H9 (cell line): Measurements from ENCODE around the gene ANKRD16. TPM values are rescaled to one million over a fixed set of nuclear protein-coding genes. Genes with fewer than 3 reads are reported as not detected.

Source experiments
- DNase-seq: peaks from one replicate; pipeline ENCODE4 v3.0.0-alpha.2; 2017
- H2AFZ ChIP-seq: one replicate; pipeline ENCODE4 v1.6.1; 2013; ENCODE audit warnings: mild to moderate bottlenecking, low read length, control low read depth, moderate library complexity
- H2AK5ac ChIP-seq: 2 replicates; pipeline ENCODE4 v1.6.1; 2013; ENCODE audit warnings: low read length, control low read depth, mixed read lengths; ENCODE audit not compliant: insufficient read length
- H2BK120ac ChIP-seq: one replicate; pipeline ENCODE4 v1.6.1; 2013; ENCODE audit warnings: low read depth, mild to moderate bottlenecking, low read length, control low read depth, inconsistent platforms; ENCODE audit not compliant: poor library complexity, severe bottlenecking
- H2BK12ac ChIP-seq: 2 replicates; pipeline ENCODE4 v1.6.1; 2013; ENCODE audit warnings: low read length, control low read depth, mixed read lengths, low read depth; ENCODE audit not compliant: insufficient read length
- H2BK15ac ChIP-seq: 2 replicates; pipeline ENCODE4 v1.6.1; 2013; ENCODE audit warnings: low read depth, low read length, control low read depth
- H2BK20ac ChIP-seq: one replicate; pipeline ENCODE4 v1.6.1; 2013; ENCODE audit warnings: low read depth, mild to moderate bottlenecking, low read length, control low read depth, inconsistent platforms; ENCODE audit not compliant: poor library complexity, severe bottlenecking
- H2BK5ac ChIP-seq: 2 replicates; pipeline ENCODE4 v1.6.1; 2013; ENCODE audit warnings: low read length, control low read depth, mixed read lengths; ENCODE audit not compliant: insufficient read length
- H3K14ac ChIP-seq: 2 replicates; pipeline ENCODE4 v1.6.1; 2013; ENCODE audit warnings: low read length, control low read depth; ENCODE audit not compliant: insufficient read depth
- H3K18ac ChIP-seq: 2 replicates; pipeline ENCODE4 v1.6.1; 2013; ENCODE audit warnings: low read depth, mild to moderate bottlenecking, mixed read lengths, low read length, control low read depth; ENCODE audit not compliant: insufficient read length
- H3K23ac ChIP-seq: 2 replicates; pipeline ENCODE4 v1.6.1; 2013; ENCODE audit warnings: low read length, control low read depth, mixed read lengths, low read depth; ENCODE audit not compliant: insufficient read length
- H3K23me2 ChIP-seq: 2 replicates; pipeline ENCODE4 v1.6.1; 2013; ENCODE audit warnings: low read depth, mild to moderate bottlenecking, mixed read lengths, low read length, control low read depth; ENCODE audit not compliant: insufficient read length, poor library complexity, severe bottlenecking
- H3K27ac ChIP-seq: 2 replicates; pipeline ENCODE4 v1.5.1; 2013; ENCODE audit warnings: low read length, control low read depth, mixed read lengths, low read depth; ENCODE audit not compliant: insufficient read length
- H3K27me3 ChIP-seq: 2 replicates; pipeline ENCODE4 v1.6.1; 2013; ENCODE audit warnings: low read length, control low read depth, inconsistent platforms; ENCODE audit not compliant: insufficient read depth
- H3K4ac ChIP-seq: 2 replicates; pipeline ENCODE4 v1.6.1; 2013; ENCODE audit warnings: low read depth, mild to moderate bottlenecking, control low read depth, inconsistent platforms, low read length, moderate library complexity
- H3K4me1 ChIP-seq: 2 replicates; pipeline ENCODE4 v1.6.1; 2013; ENCODE audit warnings: low read length, control low read depth, inconsistent platforms; ENCODE audit not compliant: insufficient read depth
- H3K4me2 ChIP-seq: 2 replicates; pipeline ENCODE4 v1.6.1; 2013; ENCODE audit warnings: low read length, control low read depth, mixed read lengths; ENCODE audit not compliant: insufficient read length, insufficient read depth
- H3K56ac ChIP-seq: 2 replicates; pipeline ENCODE4 v1.6.1; 2013; ENCODE audit warnings: low read depth, mild to moderate bottlenecking, mixed read lengths, low read length, control low read depth; ENCODE audit not compliant: insufficient read length
- H3K79me1 ChIP-seq: 2 replicates; pipeline ENCODE4 v1.6.1; 2013; ENCODE audit warnings: low read depth, mild to moderate bottlenecking, moderate library complexity, low read length, control low read depth, inconsistent platforms; ENCODE audit not compliant: insufficient read depth, poor library complexity, severe bottlenecking
- H3K79me2 ChIP-seq: 2 replicates; pipeline ENCODE4 v1.6.1; 2013; ENCODE audit warnings: low read length, control low read depth, inconsistent platforms; ENCODE audit not compliant: insufficient read depth
- H3K9ac ChIP-seq: 2 replicates; pipeline ENCODE4 v1.6.1; 2013; ENCODE audit warnings: low read length, control low read depth, mixed read lengths; ENCODE audit not compliant: insufficient read length; ENCODE audit errors: extremely low read depth
- H3K9me3 ChIP-seq: one replicate; pipeline ENCODE4 v1.6.1; 2013; ENCODE audit warnings: low read depth, low read length, inconsistent platforms; ENCODE audit not compliant: control insufficient read depth
- H3T11ph ChIP-seq: one replicate; pipeline ENCODE4 v1.6.1; 2013; ENCODE audit warnings: mild to moderate bottlenecking, low read length, control low read depth, inconsistent platforms
- H4K20me1 ChIP-seq: one replicate; pipeline ENCODE4 v1.6.1; 2013; ENCODE audit not compliant: control insufficient read depth, insufficient read length, insufficient read depth
- H4K5ac ChIP-seq: 2 replicates; pipeline ENCODE4 v1.6.1; 2013; ENCODE audit warnings: low read depth, mild to moderate bottlenecking, mixed read lengths, low read length, control low read depth; ENCODE audit not compliant: insufficient read length
- H4K8ac ChIP-seq: replicated peaks from 2 replicates; pipeline ENCODE4 v1.6.1; 2013; ENCODE audit warnings: low read length, control low read depth, mixed read lengths, low read depth; ENCODE audit not compliant: insufficient read length
- H4K91ac ChIP-seq: 2 replicates; pipeline ENCODE4 v1.6.1; 2013; ENCODE audit warnings: low read depth, mild to moderate bottlenecking, moderate library complexity, mixed read lengths, low read length, control low read depth; ENCODE audit not compliant: insufficient read length
- H3K27ac Mint-ChIP-seq, 3 experiments: 2 replicates in 2 of 3; 3 replicates in 1 of 3; pipeline ENCODE4 v1.8.0; 2020 to 2021; ENCODE audit warnings: mixed read lengths in 3 of 3, mild to moderate bottlenecking in 1 of 3, moderate library complexity in 1 of 3
- H3K27me3 Mint-ChIP-seq: 2 replicates; pipeline ENCODE4 v1.8.0; 2021; ENCODE audit warnings: low read depth, mild to moderate bottlenecking, moderate library complexity, mixed read lengths
- H3K36me3 Mint-ChIP-seq, 3 experiments: 2 replicates in 2 of 3; 3 replicates in 1 of 3; pipeline ENCODE4 v1.8.0; 2020 to 2021; ENCODE audit warnings: low read depth in 3 of 3, mixed read lengths in 3 of 3; ENCODE audit not compliant: insufficient read depth in 1 of 3
- H3K4me1 Mint-ChIP-seq, 2 experiments: 2 replicates each; pipeline ENCODE4 v1.8.0; 2020; ENCODE audit warnings: mixed read lengths in 2 of 2
- H3K4me3 Mint-ChIP-seq, 2 experiments: 2 replicates in 1 of 2; 3 replicates in 1 of 2; pipeline ENCODE4 v1.8.0; 2020 to 2021; ENCODE audit warnings: mild to moderate bottlenecking in 2 of 2, mixed read lengths in 2 of 2, moderate library complexity in 1 of 2
- H3K9me3 Mint-ChIP-seq, 2 experiments: 2 replicates in 1 of 2; 3 replicates in 1 of 2; pipeline ENCODE4 v1.8.0; 2020; ENCODE audit warnings: mild to moderate bottlenecking in 2 of 2, mixed read lengths in 2 of 2, moderate library complexity in 1 of 2
- CTCF ChIP-seq: fragments of 200-600 bp; sonication (generic); conservative IDR thresholded peaks from 3 replicates; pipeline ENCODE4 v1.8.0; 2021; ENCODE audit warnings: antibody characterized with exemption, mild to moderate bottlenecking
- WGBS: extraction: QIAGEN DNeasy Blood & Tissue Kit; methylation state at CpG from one replicate; pipeline ENCODE4 v1.1.7; 2013; ENCODE audit warnings: missing lambda C conversion rate, low lambda C conversion rate, mixed read lengths; ENCODE audit not compliant: insufficient read length; ENCODE audit errors: extremely low coverage; 5-methylcytosine and 5-hydroxymethylcytosine counted together
- total RNA-seq: library from RNA; stranded (reverse); gene quantifications from 2 replicates; pipeline ENCODE4 v1.2.1, GENCODE V29; 2021

Gene ANKRD16
- total RNA-seq, 1 experiment from 2014 or later: 11.4 TPM

DNA sequence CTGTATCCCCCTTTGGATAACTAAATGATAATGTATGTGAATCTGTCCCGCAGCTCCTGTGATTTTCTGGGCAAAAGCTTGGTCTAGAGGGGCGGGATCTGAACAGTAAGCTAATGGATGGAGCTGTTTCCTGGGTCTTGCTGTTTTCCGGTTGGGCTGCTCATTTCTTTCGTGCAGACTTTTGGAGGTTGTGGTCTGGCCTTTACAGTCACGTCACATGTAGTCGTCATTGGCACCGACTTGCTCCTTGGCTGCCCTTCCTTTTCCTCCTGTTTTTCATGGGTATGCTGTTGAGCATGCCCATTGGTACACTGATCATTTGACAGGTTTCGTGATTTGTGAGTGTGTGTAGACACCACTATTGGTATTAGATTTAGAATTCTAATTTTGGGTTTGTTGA is 2.3 kb upstream of the ANKRD16 start:
- no peak overlapping the region for H3K56ac ChIP-seq
- no peak for DNase-seq
- Mint-ChIP-seq H3K4me3 (peak overlapping the region; percentile 54 to 87; a peak in 4 of 5 replicates), H3K9me3 (no peaks in the 10 kb centered on the region), H3K27me3 (no peaks in the 10 kb centered on the region), H3K4me1 (peaks cover 33 to 43% of the 10 kb centered on the region in 2 experiments), H3K27ac (peak overlapping the region in 1 of 3 experiments; percentile 67; a peak in 3 of 7 replicates), H3K36me3 (peaks cover 27 to 52% (median 47%) of the 10 kb centered on the region in 3 experiments)
- no peak overlapping the region for H2AK5ac ChIP-seq
- no peak overlapping the region for H3K14ac ChIP-seq
- H3K23me2 ChIP-seq: peaks cover 9% of the 10 kb centered on the region
- peaks cover 5% of the 10 kb centered on the region; the same call in 1 of the 2 replicates for H3K4me1 ChIP-seq
- H2BK5ac ChIP-seq: no peak overlapping the region
- WGBS: no CpG with 5 or more reads among the region's 8 CpGs
- TF ChIP-seq CTCF: no peak
- no peak overlapping the region for H3K4ac ChIP-seq
- H3K18ac ChIP-seq: no peak overlapping the region
- no peak overlapping the region for H3K4me2 ChIP-seq
- no peaks in the 10 kb centered on the region for H3K9me3 ChIP-seq
- H2BK15ac ChIP-seq: no peak overlapping the region
- no peaks in the 10 kb centered on the region for H4K20me1 ChIP-seq
- H2BK12ac ChIP-seq: no peak overlapping the region
- no peak overlapping the region for H3K23ac ChIP-seq
- H4K8ac ChIP-seq: no peak overlapping the region
- no peak overlapping the region for H4K91ac ChIP-seq
- no peak overlapping the region for H2BK20ac ChIP-seq
- no peak overlapping the region for H3K9ac ChIP-seq
- H2AFZ ChIP-seq: no peak overlapping the region
- H3K79me2 ChIP-seq: peaks cover 8% of the 10 kb centered on the region; the same call in 1 of the 2 replicates
- no peak overlapping the region for H2BK120ac ChIP-seq
- no peaks in the 10 kb centered on the region for H3K27me3 ChIP-seq
- no peak overlapping the region for H3T11ph ChIP-seq
- H4K5ac ChIP-seq: no peak overlapping the region
- no peaks in the 10 kb centered on the region for H3K79me1 ChIP-seq
- H3K27ac ChIP-seq: no peak overlapping the region
